ENCODE data around the gene RPS14.
"Not testable (repeated sequence)": the region's sequence is repeated elsewhere in the genome, so short reads cannot be mapped to it uniquely, and the experiment has no call there.

RPS14 gene

GRCh38 chr5:150460781-150461180 is 11.2 kb upstream of the RPS14 start:
- POLR2A ChIA-PET: interaction anchor here (0.6 to 1.5 kb wide), 4 partner anchors 11 to 240 kb away, joined by 3 to 4 read pairs (median 3); partner anchors contain the start of genes RBM22 and RPS14
- TF ChIP-seq ELF4 (IDR thresholded peaks at IDR 0.05) (no peak), SP1 (IDR thresholded peaks at IDR 0.05) (no peak), NFRKB (IDR thresholded peaks at IDR 0.05) (no peak), TARDBP (IDR thresholded peaks at IDR 0.05) (no peak), LEF1 (IDR thresholded peaks at IDR 0.05; ENCODE audit: borderline replicate concordance) (no peak), CTBP1 (IDR thresholded peaks at IDR 0.05; ENCODE audit: borderline replicate concordance) (no peak), L3MBTL2 (conservative IDR thresholded peaks at IDR 0.05) (no peak), ZNF384 (IDR thresholded peaks at IDR 0.05) (no peak), ARNT (IDR thresholded peaks at IDR 0.05) (no peak), PKNOX1 (IDR thresholded peaks at IDR 0.05) (no peak)
- DNase-seq (ENCODE audit: extremely low spot score): no peak
- CTCF ChIA-PET: interaction anchor here (0.5 to 1.4 kb wide), 2 partner anchors 9 to 32 kb away, joined by 3 to 4 read pairs; no protein-coding TSS in a partner anchor

GRCh38 chr5:150458802-150459557 is 9.4 kb upstream of the RPS14 start:
- peak; percentile 85 for DNase-seq (ENCODE audit: extremely low spot score)
- ChIA-PET CTCF (interaction anchor here (0.6 to 2.0 kb wide), 11 partner anchors 9 to 102 kb away, joined by 3 to 11 read pairs (median 5); no protein-coding TSS in a partner anchor), POLR2A (interaction anchor here (1.0 kb wide), 1 partner anchor 9 kb away, joined by 3 read pairs; no protein-coding TSS in a partner anchor)
- TF ChIP-seq LEF1 (IDR thresholded peaks at IDR 0.05; ENCODE audit: borderline replicate concordance) (no peak), L3MBTL2 (conservative IDR thresholded peaks at IDR 0.05) (0 out of 2 replicates have a peak, but pooled peaks have one; percentile 29), FOXK2 (IDR thresholded peaks at IDR 0.05) (no peak)

- POLR2A ChIA-PET: no interaction called here
- TF ChIP-seq L3MBTL2 (conservative IDR thresholded peaks at IDR 0.05) (no peak), BHLHE40 (IDR thresholded peaks at IDR 0.05; ENCODE audit: borderline replicate concordance) (no peak), SP1 (IDR thresholded peaks at IDR 0.05) (no peak)
- CTCF ChIA-PET: interaction anchor here (0.6 to 2.5 kb wide), 7 partner anchors 53 to 389 kb away, joined by 3 to 11 read pairs (median 5); no protein-coding TSS in a partner anchor
- DNase-seq (ENCODE audit: extremely low spot score): no peak
Measured at GRCh38 chr5:150457562-150458240, 8.2 kb upstream of the RPS14 start.

GRCh38 chr5:150457121-150457520 is 7.6 kb upstream of the RPS14 start:
- ChIA-PET CTCF (interaction anchor here (0.6 to 2.5 kb wide), 4 partner anchors 10 to 390 kb away, joined by 3 to 9 read pairs (median 6); no protein-coding TSS in a partner anchor), POLR2A (no interaction called here)

GRCh38 chr5:150454492-150455229 is 5.1 kb upstream of the RPS14 start:
- CTCF ChIA-PET: no interaction called here
- TF ChIP-seq NFRKB (IDR thresholded peaks at IDR 0.05) (no peak), FOXM1 (IDR thresholded peaks at IDR 0.05; ENCODE audit: borderline replicate concordance) (no peak), TARDBP (IDR thresholded peaks at IDR 0.05) (no peak), FOXA1 (IDR thresholded peaks at IDR 0.05) (no peak), ARNT (IDR thresholded peaks at IDR 0.05) (no peak), ZNF384 (IDR thresholded peaks at IDR 0.05) (no peak), LEF1 (IDR thresholded peaks at IDR 0.05; ENCODE audit: borderline replicate concordance) (no peak), PKNOX1 (IDR thresholded peaks at IDR 0.05) (no peak), CTBP1 (IDR thresholded peaks at IDR 0.05; ENCODE audit: borderline replicate concordance) (no peak), FOXK2 (IDR thresholded peaks at IDR 0.05) (no peak), ELF4 (IDR thresholded peaks at IDR 0.05) (no peak), L3MBTL2 (conservative IDR thresholded peaks at IDR 0.05) (no peak), BHLHE40 (IDR thresholded peaks at IDR 0.05; ENCODE audit: borderline replicate concordance) (no peak), SUZ12 (IDR thresholded peaks at IDR 0.05) (no peak), HDGF (IDR thresholded peaks at IDR 0.05; ENCODE audit: borderline replicate concordance) (no peak)
- POLR2A ChIA-PET: no interaction called here
- no peak for DNase-seq (ENCODE audit: extremely low spot score)

More at GRCh38 chr5:150457121-150457520, 7.6 kb upstream of the RPS14 start:
- DNase-seq (ENCODE audit: extremely low spot score): no peak
- no peak for TF ChIP-seq ARNT (IDR thresholded peaks at IDR 0.05)
- TF ChIP-seq FOXM1 (IDR thresholded peaks at IDR 0.05; ENCODE audit: borderline replicate concordance): no peak

GRCh38 chr5:150454027-150454426 is 4.5 kb upstream of the RPS14 start:
- POLR2A ChIA-PET; DNase-seq (ENCODE audit: extremely low spot score); CTCF ChIA-PET: not testable (repeated sequence)

GRCh38 chr5:150452914-150453313 is 3.4 kb upstream of the RPS14 start:
- CTCF ChIA-PET: no interaction called here
- TF ChIP-seq NFRKB (IDR thresholded peaks at IDR 0.05) (no peak), TARDBP (IDR thresholded peaks at IDR 0.05) (no peak), CTBP1 (IDR thresholded peaks at IDR 0.05; ENCODE audit: borderline replicate concordance) (no peak), FOXK2 (IDR thresholded peaks at IDR 0.05) (no peak), LEF1 (IDR thresholded peaks at IDR 0.05; ENCODE audit: borderline replicate concordance) (no peak), ARNT (IDR thresholded peaks at IDR 0.05) (no peak), ELF4 (IDR thresholded peaks at IDR 0.05) (no peak)
- POLR2A ChIA-PET: no interaction called here
- no peak for DNase-seq (ENCODE audit: extremely low spot score)

All from HEK293T (cell line).